Testis (tissue), 3 donors: ENCODE results near the gene PPM1F. TPM values are rescaled to one million over a fixed set of nuclear protein-coding genes. Genes with fewer than 3 reads are reported as not detected.

Experiments used
- DNase-seq: peaks from one replicate; pipeline ENCODE4 v3.0.0-alpha.2; 2019
- H3K27ac ChIP-seq, 2 donors: fragments of 200-600 bp; sonication (generic); one replicate each; pipeline ENCODE4 v1.5.1; 2019
- H3K27me3 ChIP-seq: fragments of 200-600 bp; sonication (generic); one replicate; pipeline ENCODE4 v1.5.1; 2019
- H3K36me3 ChIP-seq: fragments of 200-600 bp; sonication (generic); one replicate; pipeline ENCODE4 v1.5.1; 2017; ENCODE audit warnings: low read depth; ENCODE audit errors: missing control alignments
- H3K4me1 ChIP-seq: fragments of 200-600 bp; sonication (generic); one replicate; pipeline ENCODE4 v1.5.1; 2019
- H3K4me3 ChIP-seq, 2 donors: fragments of 200-600 bp; sonication (generic); one replicate each; pipeline ENCODE4 v1.5.1; 2017 to 2019
- H3K9me3 ChIP-seq: fragments of 200-600 bp; sonication (generic); one replicate; pipeline ENCODE4 v1.5.1; 2017
- POLR2A ChIP-seq: fragments of 450-650 bp; IDR thresholded peaks from one replicate; pipeline ENCODE4 v1.6.1; 2017; ENCODE audit warnings: antibody characterized with exemption, mild to moderate bottlenecking, moderate library complexity
- WGBS, 2 donors: methylation state at CpG; one replicate each; pipeline ENCODE4 v1.1.5; 2018; 5-methylcytosine and 5-hydroxymethylcytosine counted together
- intact Hi-C: fragments of 100-400 bp; cut with DNase I; formaldehyde crosslinking; loops from one replicate; pipeline ENCODE4 v1.15.1; 2023; ENCODE audit warnings: low total_unique reads
- polyA plus RNA-seq: library from polyadenylated mRNA; stranded (reverse); fragments of 350-450 nt; fragmentation: Illumina TruSeq; extraction: RNeasy Lipid Tissue Mini Kit (QIAGEN cat#74804); gene quantifications from one replicate; pipeline ENCODE4 v1.2.3, GENCODE V29; 2014; ENCODE audit warnings: low read depth, low replicate concordance; ENCODE audit not compliant: insufficient read depth
- total RNA-seq, 2 donors: library from RNA; depleted of rRNA; stranded (reverse); fragments of >200 nt; gene quantifications; one replicate each; pipeline ENCODE4 v1.2.3, GENCODE V29; 2016
- TF ChIP-seq, protein P1 (sequence below), 3 experiments: fragments of 450-650 bp in 2 of 3; fragments of 200-600 bp in 1 of 3; sonication (generic) in 1 of 3; IDR thresholded peaks; one replicate each; pipeline ENCODE4 v1.5.1; 2016 to 2019; ENCODE audit warnings: antibody characterized with exemption in 3 of 3, mild to moderate bottlenecking in 2 of 3, moderate library complexity in 1 of 3

Gene PPM1F
- total and polyA plus RNA-seq, 3 donors from 2014 or later: 17.4 to 22.7 (median 22.4) TPM

DNA sequence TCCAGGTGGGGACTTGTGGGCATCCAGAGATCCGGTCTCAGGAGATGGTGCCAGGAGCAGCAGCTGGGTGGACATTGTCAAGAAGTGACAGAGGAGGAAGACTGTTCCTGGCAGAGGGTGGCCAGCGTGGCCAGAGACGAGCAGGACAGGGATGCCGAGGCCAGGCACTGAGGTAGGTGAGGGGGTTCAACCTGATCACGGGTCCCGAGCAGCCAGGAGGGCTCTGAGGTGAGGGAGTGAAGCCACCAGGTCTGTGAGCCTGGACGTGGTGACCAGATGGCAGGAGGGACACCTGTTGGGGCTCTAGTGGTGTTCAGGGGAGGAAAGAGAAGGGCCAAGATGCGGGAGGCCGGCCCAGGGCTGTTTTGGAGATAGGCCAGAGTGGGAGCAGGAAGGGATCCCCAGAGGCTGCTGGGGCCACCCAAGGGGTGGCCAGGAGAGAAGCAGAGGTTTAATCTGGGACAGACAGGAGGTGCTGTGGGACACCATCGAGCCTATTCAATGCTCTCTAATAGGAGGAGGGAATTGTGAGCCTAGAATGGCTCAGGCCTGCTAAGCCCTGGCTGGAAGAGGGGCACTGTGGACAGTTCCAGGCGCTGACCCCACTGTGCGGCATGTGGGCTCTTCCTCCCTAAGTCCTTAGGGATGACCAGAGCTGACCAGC, 6.3 kb downstream of the PPM1F start:
- Histone ChIP-seq H3K27me3 (no peaks in the 10 kb centered on the region), H3K9me3 (no peaks in the 10 kb centered on the region), H3K4me3 (no peak overlapping the region), H3K36me3 (no peaks in the 10 kb centered on the region), H3K27ac (no peak overlapping the region), H3K4me1 (no peaks in the 10 kb centered on the region)
- intact Hi-C loops: loop anchor here (5.0 kb wide), 1 partner anchor 229 kb away; no protein-coding TSS in a partner anchor
- WGBS, 2 donors: 93 to 94% methylated on average over 8 to 12 of the region's 12 CpGs
- no peak for TF ChIP-seq POLR2A
- TF ChIP-seq, protein P1, sequence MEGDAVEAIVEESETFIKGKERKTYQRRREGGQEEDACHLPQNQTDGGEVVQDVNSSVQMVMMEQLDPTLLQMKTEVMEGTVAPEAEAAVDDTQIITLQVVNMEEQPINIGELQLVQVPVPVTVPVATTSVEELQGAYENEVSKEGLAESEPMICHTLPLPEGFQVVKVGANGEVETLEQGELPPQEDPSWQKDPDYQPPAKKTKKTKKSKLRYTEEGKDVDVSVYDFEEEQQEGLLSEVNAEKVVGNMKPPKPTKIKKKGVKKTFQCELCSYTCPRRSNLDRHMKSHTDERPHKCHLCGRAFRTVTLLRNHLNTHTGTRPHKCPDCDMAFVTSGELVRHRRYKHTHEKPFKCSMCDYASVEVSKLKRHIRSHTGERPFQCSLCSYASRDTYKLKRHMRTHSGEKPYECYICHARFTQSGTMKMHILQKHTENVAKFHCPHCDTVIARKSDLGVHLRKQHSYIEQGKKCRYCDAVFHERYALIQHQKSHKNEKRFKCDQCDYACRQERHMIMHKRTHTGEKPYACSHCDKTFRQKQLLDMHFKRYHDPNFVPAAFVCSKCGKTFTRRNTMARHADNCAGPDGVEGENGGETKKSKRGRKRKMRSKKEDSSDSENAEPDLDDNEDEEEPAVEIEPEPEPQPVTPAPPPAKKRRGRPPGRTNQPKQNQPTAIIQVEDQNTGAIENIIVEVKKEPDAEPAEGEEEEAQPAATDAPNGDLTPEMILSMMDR (IDR thresholded peaks at IDR 0.05): no peak
- DNase-seq: no peak

DNA sequence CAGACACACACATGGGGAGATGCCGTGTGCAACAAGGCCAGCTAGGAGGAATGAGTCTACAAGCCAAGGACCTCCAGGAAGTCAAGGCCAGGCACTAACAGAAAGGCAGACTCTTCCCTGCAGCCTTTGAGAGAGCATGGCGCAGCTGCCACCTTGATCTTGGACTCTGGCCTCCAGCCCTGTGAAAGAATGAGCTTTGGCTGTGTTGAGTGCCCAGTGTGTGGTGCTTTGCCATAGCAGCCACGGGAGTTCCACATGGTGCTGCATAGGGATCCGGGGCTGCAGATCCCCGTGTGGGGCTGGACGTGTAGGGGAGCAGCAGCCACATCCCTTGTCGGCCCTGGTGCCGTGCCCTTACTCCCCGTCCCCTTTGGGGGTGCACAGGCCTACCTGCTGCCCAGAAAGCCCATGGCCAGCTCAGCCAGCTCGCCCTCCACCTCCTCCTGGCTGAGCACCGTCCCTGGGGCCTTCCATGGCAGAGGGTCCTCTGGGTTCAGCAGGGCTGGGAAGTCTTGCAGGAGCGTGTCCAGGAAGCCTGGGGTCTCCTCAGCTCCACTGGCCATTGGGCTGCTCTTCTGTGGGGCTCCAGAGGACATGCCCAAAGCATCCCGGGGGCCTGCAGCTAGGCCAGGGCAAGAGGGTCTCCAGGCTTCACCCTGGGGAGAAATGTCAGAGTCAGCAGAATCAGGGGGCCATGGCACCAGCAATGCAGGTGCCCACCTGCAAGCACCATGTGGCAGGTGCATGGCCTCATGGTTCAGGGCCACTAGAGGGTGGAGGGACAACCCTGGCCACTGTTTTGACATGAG, 7.0 kb downstream of the PPM1F start:
- intact Hi-C loops: loop anchor here (5.0 kb wide), 1 partner anchor 228 kb away; no protein-coding TSS in a partner anchor
- Histone ChIP-seq H3K9me3 (no peaks in the 10 kb centered on the region), H3K27ac (no peak overlapping the region), H3K27me3 (no peaks in the 10 kb centered on the region), H3K4me3 (no peak overlapping the region), H3K36me3 (no peaks in the 10 kb centered on the region), H3K4me1 (no peaks in the 10 kb centered on the region)
- WGBS, 2 donors: 88 to 90% methylated on average over 4 to 13 of the region's 13 CpGs
- no peak for DNase-seq
- TF ChIP-seq POLR2A: no peak

DNA sequence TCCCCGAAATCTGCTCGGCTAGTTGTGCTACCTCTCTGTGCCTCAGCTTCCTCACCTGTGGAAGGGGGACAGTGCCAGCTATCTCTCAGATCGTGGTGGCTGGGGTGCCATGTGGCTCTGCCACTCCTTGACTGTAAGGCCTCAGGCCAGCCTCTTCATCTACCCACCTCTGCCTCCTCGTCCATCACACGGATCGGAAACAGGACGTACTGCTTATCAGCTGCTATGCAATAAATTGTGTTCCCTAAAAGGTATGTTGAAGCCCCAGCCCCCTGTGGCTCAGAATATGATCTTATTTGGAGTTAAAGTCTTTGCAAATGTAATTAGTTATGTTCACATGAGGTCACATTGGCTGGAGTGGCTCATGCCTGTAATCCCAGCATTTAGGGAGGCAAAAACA, 7.8 kb downstream of the PPM1F start:
- H3K27ac ChIP-seq: no peak overlapping the region

DNA sequence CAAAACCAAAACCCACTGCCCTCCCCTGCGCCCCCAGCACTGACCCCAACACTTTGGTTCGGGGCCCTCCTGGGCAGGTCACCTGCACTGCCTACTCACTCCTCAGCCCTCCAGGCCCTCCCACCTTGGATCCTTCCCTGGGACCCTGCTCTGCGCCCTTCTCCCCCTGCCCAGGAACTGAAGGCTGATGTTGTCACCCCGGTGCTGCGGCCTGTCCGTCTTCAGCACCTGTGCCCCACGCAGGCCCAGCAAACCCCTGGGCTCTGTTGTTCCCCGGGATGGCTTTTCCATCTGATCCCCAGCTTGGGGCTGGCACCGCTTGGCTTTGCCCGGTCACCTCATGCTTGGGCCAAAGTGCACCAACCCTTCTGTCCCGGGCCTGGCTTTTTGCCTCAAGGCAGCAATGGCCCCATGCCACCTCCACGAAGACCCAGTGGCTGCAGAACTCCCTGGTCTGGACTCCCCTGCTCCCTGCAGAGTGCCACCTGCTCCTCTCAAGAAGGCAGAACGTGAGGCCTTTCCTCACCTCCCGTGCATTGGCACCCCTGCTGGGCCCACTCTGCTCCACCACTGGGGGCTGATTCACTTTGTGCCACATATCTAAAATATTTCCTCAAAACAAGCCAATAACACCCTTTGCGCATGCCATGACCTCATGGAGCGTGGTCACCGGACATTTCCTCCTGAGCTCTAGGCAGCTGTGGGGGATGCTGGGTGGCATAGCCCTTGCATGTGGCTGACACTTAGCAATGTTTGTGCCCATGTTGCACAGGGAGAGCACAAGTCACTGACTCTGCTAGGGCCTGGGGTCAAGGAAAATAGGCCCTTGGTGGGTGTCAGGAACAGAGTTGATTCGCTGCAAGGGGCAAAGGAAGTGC, 8.8 kb downstream of the PPM1F start:
- no peaks in the 10 kb centered on the region for H3K9me3 ChIP-seq
- H3K27me3 ChIP-seq: no peaks in the 10 kb centered on the region
- H3K36me3 ChIP-seq: no peaks in the 10 kb centered on the region
- H3K27ac ChIP-seq: peak overlapping the region in 1 of 2 donors; percentile 62
- H3K4me3 ChIP-seq: no peak overlapping the region
- TF ChIP-seq POLR2A: no peak
- TF ChIP-seq, protein P1 (IDR thresholded peaks at IDR 0.05): no peak
- no peak for DNase-seq
- H3K4me1 ChIP-seq: peaks cover 5% of the 10 kb centered on the region
- intact Hi-C loops: no loop called here
- WGBS, 2 donors: 93 to 95% methylated on average over 16 to 18 of the region's 18 CpGs

More for the DNA sequence above, 7.8 kb downstream of the PPM1F start:
- DNase-seq: no peak
- H3K27me3 ChIP-seq: no peaks in the 10 kb centered on the region
- intact Hi-C loops: loop anchor here (5.0 kb wide), 1 partner anchor 228 kb away; no protein-coding TSS in a partner anchor
- 89 to 94% methylated on average over 7 of the region's 7 CpGs for WGBS, 2 donors
- no peak for TF ChIP-seq POLR2A
- TF ChIP-seq, protein P1 (IDR thresholded peaks at IDR 0.05): no peak
- no peaks in the 10 kb centered on the region for H3K9me3 ChIP-seq
- H3K36me3 ChIP-seq: no peaks in the 10 kb centered on the region
- no peaks in the 10 kb centered on the region for H3K4me1 ChIP-seq
- H3K4me3 ChIP-seq: no peak overlapping the region
